Activated CD4-positive, alpha-beta T cell treated with anti-CD3 and anti-CD28 coated beads for 36 hours (primary cell): ENCODE measurements around the gene LGALS8. TPM values are rescaled to one million over a fixed set of nuclear protein-coding genes. Genes with fewer than 3 reads are reported as not detected.

Experiments used
- ATAC-seq: fragments of 200-7000 bp; cut with Tn5 transposase; one replicate; pipeline ENCODE4 v1.10.0; 2021; ENCODE audit warnings: mild to moderate bottlenecking, moderate library complexity
- CTCF ChIA-PET: fragments of 350-600 bp; sonication (Branson Sonifier 250); formaldehyde crosslinking; loops from one replicate; lab custom pipeline; 2021; ENCODE audit warnings: antibody characterized with exemption; lab: Charles Lee
- POLR2A ChIA-PET: fragments of 350-600 bp; sonication (Branson Sonifier 250); formaldehyde crosslinking; loops from one replicate; lab custom pipeline; 2021; ENCODE audit warnings: antibody characterized with exemption, inconsistent platforms; lab: Charles Lee
- DNase-seq: peaks from one replicate; pipeline ENCODE4 v3.0.0-alpha.2; 2020
- H3K27ac Mint-ChIP-seq: one replicate; pipeline ENCODE4 v1.8.0; 2021; ENCODE audit warnings: mixed read lengths
- H3K27me3 Mint-ChIP-seq: one replicate; pipeline ENCODE4 v1.8.0; 2021; ENCODE audit warnings: mixed read lengths
- H3K36me3 Mint-ChIP-seq: one replicate; pipeline ENCODE4 v1.8.0; 2021; ENCODE audit warnings: low read depth, mixed read lengths
- H3K4me1 Mint-ChIP-seq: one replicate; pipeline ENCODE4 v1.8.0; 2021; ENCODE audit warnings: mixed read lengths
- H3K4me3 Mint-ChIP-seq: one replicate; pipeline ENCODE4 v1.8.0; 2021; ENCODE audit warnings: mild to moderate bottlenecking, moderate library complexity, mixed read lengths
- H3K9me3 Mint-ChIP-seq: one replicate; pipeline ENCODE4 v1.8.0; 2021; ENCODE audit warnings: low read depth, mixed read lengths
- intact Hi-C, 2 experiments: fragments of 100-400 bp; cut with DNase I in 1 of 2; cut with micrococcal nuclease in 1 of 2; formaldehyde crosslinking; loops; one replicate each; pipeline versions ENCODE4 v1.14.2 to v1.15.1; 2022 to 2024; cut with DNase I, micrococcal nuclease
- total RNA-seq, 2 experiments: library from RNA; stranded (reverse); gene quantifications; one replicate each; pipeline ENCODE4 v1.2.3, GENCODE V29; 2021

Gene LGALS8
- total RNA-seq, 2 experiments from 2014 or later: 106 to 155 TPM

- intact Hi-C loops: loop anchor here in 1 of 2 experiments (5.0 kb wide), 1 partner anchor 58 kb away; no protein-coding TSS in a partner anchor
- H3K27me3 Mint-ChIP-seq: no peaks in the 10 kb centered on the region
- no peaks in the 10 kb centered on the region for H3K36me3 Mint-ChIP-seq
- no peak overlapping the region for H3K4me3 Mint-ChIP-seq
- H3K9me3 Mint-ChIP-seq: no peaks in the 10 kb centered on the region
- DNase-seq (no peak), ATAC-seq (no peak)
- no peak overlapping the region for H3K27ac Mint-ChIP-seq
- peaks cover 16% of the 10 kb centered on the region for H3K4me1 Mint-ChIP-seq
- ChIA-PET CTCF (interaction anchor here (1.0 to 1.9 kb wide), 2 partner anchors 11 to 18 kb away, joined by 3 to 4 read pairs; no protein-coding TSS in a partner anchor), POLR2A (no interaction called here)
These were observed 14.0 kb upstream of the LGALS8 start for GRCh38 chr1:236509647-236510401.

GRCh38 chr1:236511735-236512418 is 11.9 kb upstream of the LGALS8 start:
- POLR2A ChIA-PET: interaction anchor here (0.6 to 0.7 kb wide), 2 partner anchors 43 to 382 kb away, joined by 4 read pairs; no protein-coding TSS in a partner anchor
- Mint-ChIP-seq H3K9me3 (no peaks in the 10 kb centered on the region), H3K27me3 (no peaks in the 10 kb centered on the region), H3K27ac (no peak overlapping the region), H3K4me3 (no peak overlapping the region), H3K36me3 (no peaks in the 10 kb centered on the region), H3K4me1 (peaks cover 31% of the 10 kb centered on the region)
- DNase-seq: no peak
- no peak for ATAC-seq
- intact Hi-C loops: no loop called here
- CTCF ChIA-PET: interaction anchor here (0.6 to 1.2 kb wide), 3 partner anchors 22 to 386 kb away, joined by 3 read pairs; no protein-coding TSS in a partner anchor

DNA sequence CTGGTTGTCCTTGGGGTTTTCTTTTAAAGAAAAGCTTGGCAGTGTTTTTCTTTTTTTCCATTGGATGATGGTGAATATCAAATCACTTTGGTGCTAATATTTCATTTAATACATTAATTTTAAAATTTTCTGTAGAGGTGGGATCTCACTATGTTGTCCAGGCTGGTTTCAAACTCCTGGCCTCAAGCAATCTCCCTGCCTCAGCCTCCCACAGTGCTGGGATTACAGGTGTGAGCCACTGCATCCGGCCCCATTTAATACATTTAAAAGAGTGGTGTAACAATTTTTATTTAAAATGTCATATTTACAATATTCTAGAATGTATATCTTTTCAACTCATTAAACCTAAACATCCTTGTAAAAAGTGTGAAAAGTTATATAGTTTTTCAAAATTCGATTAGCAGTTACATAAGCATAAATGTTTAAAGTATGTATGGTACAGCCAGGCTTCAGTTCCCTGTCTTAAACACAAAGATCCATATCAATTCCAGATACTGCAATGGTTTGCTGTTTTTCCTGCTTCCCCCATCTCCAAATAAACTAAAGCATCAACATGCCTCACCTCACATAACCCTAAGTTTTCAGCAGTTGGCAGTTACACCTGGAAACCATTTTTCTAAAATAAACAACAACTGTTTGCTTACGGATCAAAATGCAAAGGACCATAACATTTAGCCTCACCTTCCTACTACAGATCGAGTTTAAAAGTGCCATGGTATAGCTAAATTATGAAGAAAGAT is 8.9 kb upstream of the LGALS8 start:
- H3K4me3 Mint-ChIP-seq: no peak overlapping the region
- H3K36me3 Mint-ChIP-seq: no peaks in the 10 kb centered on the region
- ATAC-seq: no peak
- H3K27ac Mint-ChIP-seq: no peak overlapping the region
- ChIA-PET CTCF (interaction anchor here (0.7 to 1.6 kb wide), 3 partner anchors 12 to 23 kb away, joined by 3 read pairs; no protein-coding TSS in a partner anchor), POLR2A (interaction anchor here (0.6 kb wide), 1 partner anchor 21 kb away, joined by 5 read pairs; no protein-coding TSS in a partner anchor)
- H3K9me3 Mint-ChIP-seq: no peaks in the 10 kb centered on the region
- H3K27me3 Mint-ChIP-seq: no peaks in the 10 kb centered on the region
- intact Hi-C loops: no loop called here
- DNase-seq: no peak
- peaks cover 24% of the 10 kb centered on the region for H3K4me1 Mint-ChIP-seq

DNA sequence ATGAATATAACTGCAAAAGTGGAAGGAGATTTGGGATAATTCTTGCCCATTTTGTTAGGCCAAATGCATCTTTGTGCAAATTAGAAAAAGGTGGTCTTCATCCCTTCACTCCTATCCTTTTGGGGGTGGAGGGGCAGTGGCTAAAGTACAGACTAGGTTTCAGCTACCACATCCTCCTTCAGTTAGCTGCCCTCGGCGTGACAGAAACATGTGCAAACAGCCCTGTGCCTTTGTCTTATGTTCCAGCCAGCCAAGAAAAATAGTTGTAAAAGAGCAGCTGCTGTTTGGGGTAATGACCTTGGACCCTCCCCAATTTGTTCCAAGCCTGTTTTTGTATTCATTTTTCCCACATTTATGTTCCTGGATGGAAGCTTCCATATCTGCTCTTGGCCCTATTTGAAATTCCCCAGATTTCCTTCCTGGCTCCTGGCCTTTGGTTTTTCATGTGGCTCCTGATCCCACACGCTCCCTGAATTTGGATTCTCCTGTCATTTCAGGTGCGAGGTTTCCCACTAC is 8.3 kb upstream of the LGALS8 start:
- Mint-ChIP-seq H3K27me3 (no peaks in the 10 kb centered on the region), H3K4me1 (peaks cover 24% of the 10 kb centered on the region), H3K4me3 (no peak overlapping the region), H3K27ac (no peak overlapping the region), H3K9me3 (no peaks in the 10 kb centered on the region), H3K36me3 (no peaks in the 10 kb centered on the region)
- intact Hi-C loops: no loop called here
- DNase-seq: no peak
- no peak for ATAC-seq
- POLR2A ChIA-PET: interaction anchor here (0.6 kb wide), 1 partner anchor 20 kb away, joined by 5 read pairs; no protein-coding TSS in a partner anchor
- CTCF ChIA-PET: interaction anchor here (0.7 to 1.6 kb wide), 3 partner anchors 11 to 24 kb away, joined by 3 read pairs; no protein-coding TSS in a partner anchor

DNA sequence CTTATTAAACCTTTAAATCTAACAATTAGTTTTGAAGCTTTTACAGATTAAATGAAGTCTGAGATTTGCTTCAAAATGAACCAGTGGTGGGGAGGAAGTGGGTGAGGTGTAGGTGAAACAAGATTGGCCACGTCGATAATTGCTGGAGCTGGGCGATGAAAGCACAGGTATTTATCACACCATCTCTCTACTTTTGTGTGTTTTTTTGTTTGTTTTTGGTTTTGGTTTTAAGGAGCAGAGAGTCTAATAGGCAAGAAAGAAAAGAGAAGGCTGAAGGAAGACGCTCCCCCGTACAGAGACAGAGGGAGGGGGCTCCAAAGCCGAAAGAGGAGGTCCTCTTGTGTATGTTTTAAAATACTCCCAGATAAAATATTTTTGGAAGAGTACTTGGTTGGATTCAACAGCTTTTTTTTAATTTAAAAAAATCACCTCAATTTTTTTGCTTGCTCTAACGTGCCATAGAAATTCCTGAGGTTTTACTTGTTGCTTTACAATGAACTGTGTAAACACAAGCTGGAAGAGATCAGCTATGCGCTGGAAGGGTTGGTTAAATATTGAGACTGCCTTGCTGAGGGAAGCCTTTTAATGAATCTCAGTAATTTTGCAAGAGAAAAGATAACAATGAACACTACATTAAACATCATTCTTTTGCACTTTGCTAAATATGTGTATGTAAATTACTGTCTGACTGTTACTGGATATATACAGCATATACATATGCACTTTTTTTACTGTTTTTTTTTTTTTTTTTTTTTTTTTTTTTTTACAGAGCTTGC is 6.7 kb upstream of the LGALS8 start:
- Mint-ChIP-seq H3K4me3 (peak overlapping the region; percentile 49), H3K9me3 (no peaks in the 10 kb centered on the region), H3K27me3 (no peaks in the 10 kb centered on the region), H3K27ac (peak overlapping the region; percentile 81), H3K36me3 (no peaks in the 10 kb centered on the region), H3K4me1 (peaks cover 26% of the 10 kb centered on the region)
- ATAC-seq (peak; percentile 62), DNase-seq (peak; percentile 33)
- ChIA-PET POLR2A (no interaction called here), CTCF (interaction anchor here (1.0 to 1.9 kb wide), 4 partner anchors 9 to 232 kb away, joined by 3 to 6 read pairs (median 5); no protein-coding TSS in a partner anchor)
- intact Hi-C loops: no loop called here

DNA sequence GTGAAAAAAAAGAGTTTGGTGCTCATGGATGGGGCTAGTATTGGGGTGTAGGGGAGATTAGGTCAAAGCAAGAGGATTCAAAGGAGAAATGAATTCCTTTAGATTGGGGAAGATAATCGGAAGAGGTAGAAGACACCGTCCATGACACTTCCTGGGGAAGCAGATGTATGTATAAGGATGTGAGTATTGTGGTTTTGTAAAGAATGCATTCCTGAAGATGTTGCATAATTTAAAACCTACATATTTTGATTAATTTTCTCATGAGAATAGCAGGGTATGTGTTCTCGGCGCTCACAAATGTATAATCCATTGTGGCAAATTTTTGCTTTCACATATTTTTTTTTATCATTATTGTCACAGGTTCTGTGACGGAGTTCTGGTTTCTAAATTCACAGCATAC is 5.5 kb upstream of the LGALS8 start:
- ChIA-PET CTCF (interaction anchor here (0.9 to 1.9 kb wide), 3 partner anchors 10 to 465 kb away, joined by 3 to 6 read pairs (median 5); no protein-coding TSS in a partner anchor), POLR2A (no interaction called here)
- DNase-seq: no peak
- intact Hi-C loops: no loop called here
- Mint-ChIP-seq H3K4me1 (peaks cover 30% of the 10 kb centered on the region), H3K27ac (no peak overlapping the region), H3K9me3 (no peaks in the 10 kb centered on the region), H3K36me3 (no peaks in the 10 kb centered on the region), H3K27me3 (no peaks in the 10 kb centered on the region), H3K4me3 (no peak overlapping the region)
- no peak for ATAC-seq

DNA sequence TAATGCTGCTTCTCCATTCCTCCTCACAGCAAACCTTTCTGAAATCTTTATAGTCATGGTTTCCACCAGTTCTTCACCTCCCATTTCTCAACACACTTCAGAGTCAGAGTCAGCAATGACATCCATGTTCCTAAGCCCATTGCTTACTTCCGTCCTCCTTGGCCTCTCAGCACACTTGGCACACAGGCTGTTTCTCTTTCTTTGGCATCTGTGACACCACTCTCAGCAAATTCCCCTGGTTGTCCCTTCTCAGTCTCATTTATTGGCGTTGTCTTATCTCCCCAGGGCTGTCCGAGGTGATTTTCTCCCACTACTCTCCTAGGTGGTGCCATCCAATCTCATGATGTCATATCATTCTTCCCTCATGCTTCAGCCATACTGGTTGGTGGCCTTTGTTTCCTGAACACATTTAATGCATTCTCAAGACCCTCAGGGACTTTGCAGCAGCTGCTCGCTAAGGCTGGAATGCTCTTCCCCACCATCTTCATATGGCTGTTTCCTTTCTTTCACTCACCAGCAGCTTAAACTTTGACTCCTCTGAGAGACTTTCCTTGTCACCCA is 3.3 kb upstream of the LGALS8 start:
- H3K9me3 Mint-ChIP-seq: no peaks in the 10 kb centered on the region
- no peaks in the 10 kb centered on the region for H3K27me3 Mint-ChIP-seq
- no peak overlapping the region for H3K4me3 Mint-ChIP-seq
- H3K27ac Mint-ChIP-seq: no peak overlapping the region
- ChIA-PET POLR2A (no interaction called here), CTCF (interaction anchor here (1.0 kb wide), 1 partner anchor 12 kb away, joined by 4 read pairs; no protein-coding TSS in a partner anchor)
- ATAC-seq (no peak), DNase-seq (no peak)
- intact Hi-C loops: loop anchor here (5.0 to 10.0 kb wide), 4 partner anchors 238 to 1016 kb away; partner anchors contain the start of genes B3GALNT2 (in 1 of the 2), ERO1B (in 1 of the 2), LYST (in 1 of the 2) and MTR (in 1 of the 2)
- H3K36me3 Mint-ChIP-seq: peaks cover 7% of the 10 kb centered on the region
- H3K4me1 Mint-ChIP-seq: peaks cover 37% of the 10 kb centered on the region

- H3K27ac Mint-ChIP-seq: peak overlapping the region; percentile 98
These were observed 662 bp upstream of the LGALS8 start for GRCh38 chr1:236522937-236523703.

More at GRCh38 chr1:236522937-236523703, 662 bp upstream of the LGALS8 start:
- CTCF ChIA-PET: interaction anchor here (0.6 to 2.0 kb wide), 2 partner anchors 11 to 380 kb away, joined by 3 to 5 read pairs; no protein-coding TSS in a partner anchor
- peaks cover 23% of the 10 kb centered on the region for H3K36me3 Mint-ChIP-seq
- peak overlapping the region; percentile 99 for H3K4me3 Mint-ChIP-seq
- DNase-seq (no peak), ATAC-seq (no peak)
- no peaks in the 10 kb centered on the region for H3K9me3 Mint-ChIP-seq
- peaks cover 27% of the 10 kb centered on the region for H3K4me1 Mint-ChIP-seq
- POLR2A ChIA-PET: interaction anchor here (0.6 to 1.1 kb wide), 3 partner anchors 11 to 239 kb away, joined by 3 to 4 read pairs (median 3); no protein-coding TSS in a partner anchor
- intact Hi-C loops: loop anchor here (5.0 to 10.0 kb wide), 4 partner anchors 241 to 1018 kb away; partner anchors contain the start of genes B3GALNT2 (in 1 of the 2), ERO1B (in 1 of the 2), LYST (in 1 of the 2) and MTR (in 1 of the 2)
- no peaks in the 10 kb centered on the region for H3K27me3 Mint-ChIP-seq
